ENCODE results near the gene SHKBP1. TPM values are rescaled to one million over a fixed set of nuclear protein-coding genes. Genes with fewer than 3 reads are reported as not detected.

Gene SHKBP1
- total and polyA plus RNA-seq, 2 of the 13 experiments (the other 11 are each of a cell fraction or from before 2014, with no cell fraction given) = 16.2 to 17.4 TPM

DNA sequence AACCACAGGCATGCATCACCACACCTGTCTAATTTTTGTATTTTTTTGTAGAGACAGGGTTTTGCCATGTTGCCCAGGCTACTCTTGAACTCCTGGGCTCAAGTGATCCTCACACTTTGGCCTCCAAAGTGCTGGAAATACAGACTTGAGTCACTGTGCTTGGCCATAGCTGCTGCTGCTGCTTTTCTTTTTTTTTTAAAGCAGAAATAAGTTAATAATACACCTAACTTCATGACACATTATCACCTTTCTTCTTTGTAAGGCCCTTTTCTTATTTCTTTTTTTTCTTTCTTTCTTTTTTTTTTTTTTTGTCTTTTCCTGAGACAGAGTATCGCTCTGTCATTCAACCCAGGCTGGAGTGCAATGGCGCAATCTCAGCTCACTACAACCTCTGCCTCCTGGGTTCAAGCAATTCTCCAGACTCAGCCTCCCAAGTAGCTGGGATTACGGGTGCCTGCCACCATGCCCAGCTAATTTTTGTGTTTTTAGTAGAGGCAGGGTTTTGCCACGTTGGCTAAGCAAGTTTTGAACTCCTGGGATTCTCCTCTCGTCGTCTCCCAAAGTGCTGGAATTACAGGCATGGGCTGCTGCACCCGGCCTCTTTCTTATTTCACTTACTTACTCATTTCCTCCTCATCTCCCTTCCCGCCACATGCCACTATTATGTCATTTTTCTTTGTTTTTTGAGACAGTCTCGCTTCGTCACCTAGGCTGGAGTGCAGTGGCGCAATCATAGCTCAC is 8.7 kb downstream of the SHKBP1 start:
- H3K4me3 ChIP-seq (replicated peaks in 1 of 3; ENCODE audit: insufficient read depth in 1 of 3, low read depth in 2 of 3, low read length in 3 of 3) = no peak overlapping the region
- no TSS peak for BruUV-seq (replicated peaks)
- no peaks in the 10 kb centered on the region for H3K4me1 ChIP-seq (ENCODE audit: insufficient read depth, low read length)
- DNase-seq (ENCODE audit: low spot score) (no peak), FAIRE-seq (no peak), ATAC-seq (no peak)
- TF ChIP-seq, protein P1, sequence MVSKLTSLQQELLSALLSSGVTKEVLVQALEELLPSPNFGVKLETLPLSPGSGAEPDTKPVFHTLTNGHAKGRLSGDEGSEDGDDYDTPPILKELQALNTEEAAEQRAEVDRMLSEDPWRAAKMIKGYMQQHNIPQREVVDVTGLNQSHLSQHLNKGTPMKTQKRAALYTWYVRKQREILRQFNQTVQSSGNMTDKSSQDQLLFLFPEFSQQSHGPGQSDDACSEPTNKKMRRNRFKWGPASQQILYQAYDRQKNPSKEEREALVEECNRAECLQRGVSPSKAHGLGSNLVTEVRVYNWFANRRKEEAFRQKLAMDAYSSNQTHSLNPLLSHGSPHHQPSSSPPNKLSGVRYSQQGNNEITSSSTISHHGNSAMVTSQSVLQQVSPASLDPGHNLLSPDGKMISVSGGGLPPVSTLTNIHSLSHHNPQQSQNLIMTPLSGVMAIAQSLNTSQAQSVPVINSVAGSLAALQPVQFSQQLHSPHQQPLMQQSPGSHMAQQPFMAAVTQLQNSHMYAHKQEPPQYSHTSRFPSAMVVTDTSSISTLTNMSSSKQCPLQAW (CRISPR knock-in tag; IDR thresholded peaks at IDR 0.05) = no peak
- TF ChIP-seq, protein P2, sequence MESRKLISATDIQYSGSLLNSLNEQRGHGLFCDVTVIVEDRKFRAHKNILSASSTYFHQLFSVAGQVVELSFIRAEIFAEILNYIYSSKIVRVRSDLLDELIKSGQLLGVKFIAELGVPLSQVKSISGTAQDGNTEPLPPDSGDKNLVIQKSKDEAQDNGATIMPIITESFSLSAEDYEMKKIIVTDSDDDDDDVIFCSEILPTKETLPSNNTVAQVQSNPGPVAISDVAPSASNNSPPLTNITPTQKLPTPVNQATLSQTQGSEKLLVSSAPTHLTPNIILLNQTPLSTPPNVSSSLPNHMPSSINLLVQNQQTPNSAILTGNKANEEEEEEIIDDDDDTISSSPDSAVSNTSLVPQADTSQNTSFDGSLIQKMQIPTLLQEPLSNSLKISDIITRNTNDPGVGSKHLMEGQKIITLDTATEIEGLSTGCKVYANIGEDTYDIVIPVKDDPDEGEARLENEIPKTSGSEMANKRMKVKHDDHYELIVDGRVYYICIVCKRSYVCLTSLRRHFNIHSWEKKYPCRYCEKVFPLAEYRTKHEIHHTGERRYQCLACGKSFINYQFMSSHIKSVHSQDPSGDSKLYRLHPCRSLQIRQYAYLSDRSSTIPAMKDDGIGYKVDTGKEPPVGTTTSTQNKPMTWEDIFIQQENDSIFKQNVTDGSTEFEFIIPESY (CRISPR knock-in tag; IDR thresholded peaks at IDR 0.05) = peak; percentile 73; the same call in 1 of the 2 replicates
- POLR2A ChIA-PET = no interaction called here
- H3K4me2 ChIP-seq (ENCODE audit: low read depth, low read length) = no peak overlapping the region
- H3K36me3 ChIP-seq (replicated peaks in 1 of 2; ENCODE audit: control insufficient read depth in 1 of 2, insufficient read depth in 2 of 2, low read length in 2 of 2) = 0 out of 5 replicates have a peak, but pooled peaks cover 0 to under 1% of the 10 kb centered on the region in 2 experiments
- no peaks in the 10 kb centered on the region for H4K20me1 ChIP-seq (ENCODE audit: insufficient read depth, low read length)
- no peak overlapping the region for H2AFZ ChIP-seq (ENCODE audit: low read length)
- H3K27ac ChIP-seq (ENCODE audit: extremely low read length, insufficient read depth, low read length) = no peak overlapping the region
- intact Hi-C loops (cut with micrococcal nuclease; ENCODE audit: unreplicated experiment) = no loop called here
- WGBS (ENCODE audit: low lambda C conversion rate) = 84% methylated on average over 11 of the region's 11 CpGs
- CTCF ChIA-PET (ENCODE audit: low intra/inter-chr PET ratio, low total read pairs) = interaction anchor here (1.1 to 1.2 kb wide), 2 partner anchors 13 to 34 kb away, joined by 3 read pairs; no protein-coding TSS in a partner anchor
- in situ Hi-C loops (cut with HindIII; ENCODE audit: extremely low pct_ligation_motif_present, low pct_unique_long_range_greater_than_20kb) = no loop called here
- H3K27me3 ChIP-seq (ENCODE audit: control insufficient read depth in 1 of 2, insufficient read depth in 2 of 2, low read length in 2 of 2) = no peaks in the 10 kb centered on the region
- no peak overlapping the region for H3K9ac ChIP-seq (ENCODE audit: insufficient read depth, low read depth, low read length)
- no peaks in the 10 kb centered on the region for H3K9me3 ChIP-seq (ENCODE audit: low read length)
- no peaks in the 10 kb centered on the region for H3K79me2 ChIP-seq (ENCODE audit: insufficient read depth, low read length)

DNA sequence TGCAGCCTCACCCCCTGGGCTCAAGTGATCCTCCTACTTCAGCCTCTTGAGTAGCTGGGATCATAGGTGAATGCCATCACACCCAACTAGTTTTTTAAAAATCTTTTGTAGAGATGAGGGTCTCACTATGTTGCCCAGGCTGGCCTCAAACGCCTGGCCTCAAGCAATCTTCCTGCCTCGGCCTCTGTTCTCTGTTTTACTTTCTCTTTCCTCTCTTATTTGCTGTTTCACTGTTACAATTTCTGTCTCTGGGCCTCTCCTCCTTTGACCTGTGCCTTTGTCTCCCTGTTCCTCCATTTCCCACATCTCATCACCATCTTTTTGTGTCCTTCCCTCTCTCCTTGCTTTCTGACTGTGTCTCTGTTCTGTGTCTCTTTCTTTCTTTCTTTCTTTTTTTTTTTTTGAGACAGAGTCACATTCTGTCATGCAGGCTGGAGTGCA is 9.3 kb downstream of the SHKBP1 start:
- Histone ChIP-seq H3K36me3 (replicated peaks in 1 of 2; ENCODE audit: control insufficient read depth in 1 of 2, insufficient read depth in 2 of 2, low read length in 2 of 2) (no peaks in the 10 kb centered on the region), H3K9me3 (ENCODE audit: low read length) (no peaks in the 10 kb centered on the region), H3K9ac (ENCODE audit: insufficient read depth, low read depth, low read length) (no peak overlapping the region), H4K20me1 (ENCODE audit: insufficient read depth, low read length) (no peaks in the 10 kb centered on the region), H3K79me2 (ENCODE audit: insufficient read depth, low read length) (no peaks in the 10 kb centered on the region), H3K27ac (ENCODE audit: extremely low read length, insufficient read depth, low read length) (no peak overlapping the region), H3K27me3 (ENCODE audit: control insufficient read depth in 1 of 2, insufficient read depth in 2 of 2, low read length in 2 of 2) (no peaks in the 10 kb centered on the region), H3K4me2 (ENCODE audit: low read depth, low read length) (no peak overlapping the region), H3K4me3 (replicated peaks in 1 of 3; ENCODE audit: insufficient read depth in 1 of 3, low read depth in 2 of 3, low read length in 3 of 3) (no peak overlapping the region), H2AFZ (ENCODE audit: low read length) (no peak overlapping the region), H3K4me1 (ENCODE audit: insufficient read depth, low read length) (no peaks in the 10 kb centered on the region)
- ChIA-PET CTCF (ENCODE audit: low intra/inter-chr PET ratio, low total read pairs) (interaction anchor here (1.2 kb wide), 1 partner anchor 13 kb away, joined by 3 read pairs; no protein-coding TSS in a partner anchor), POLR2A (no interaction called here)
- no peak for FAIRE-seq
- intact Hi-C loops (cut with micrococcal nuclease; ENCODE audit: unreplicated experiment) = no loop called here
- in situ Hi-C loops (cut with HindIII; ENCODE audit: extremely low pct_ligation_motif_present, low pct_unique_long_range_greater_than_20kb) = no loop called here
- no TSS peak for BruUV-seq (replicated peaks)
- WGBS (ENCODE audit: low lambda C conversion rate) = 100% methylated on average over 2 of the region's 2 CpGs
- no peak for ATAC-seq
- DNase-seq (ENCODE audit: low spot score) = no peak
- TF ChIP-seq, protein P3, sequence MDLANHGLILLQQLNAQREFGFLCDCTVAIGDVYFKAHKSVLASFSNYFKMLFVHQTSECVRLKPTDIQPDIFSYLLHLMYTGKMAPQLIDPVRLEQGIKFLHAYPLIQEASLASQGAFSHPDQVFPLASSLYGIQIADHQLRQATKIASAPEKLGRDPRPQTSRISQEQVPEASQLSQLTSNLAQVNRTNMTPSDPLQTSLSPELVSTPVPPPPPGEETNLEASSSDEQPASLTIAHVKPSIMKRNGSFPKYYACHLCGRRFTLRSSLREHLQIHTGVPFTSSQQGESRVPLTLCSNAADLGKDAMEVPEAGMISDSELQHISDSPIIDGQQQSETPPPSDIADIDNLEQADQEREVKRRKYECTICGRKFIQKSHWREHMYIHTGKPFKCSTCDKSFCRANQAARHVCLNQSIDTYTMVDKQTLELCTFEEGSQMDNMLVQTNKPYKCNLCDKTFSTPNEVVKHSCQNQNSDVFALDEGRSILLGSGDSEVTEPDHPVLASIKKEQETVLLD (CRISPR knock-in tag; IDR thresholded peaks at IDR 0.05; ENCODE audit: low read depth) = no peak
- TF ChIP-seq DMAP1 (CRISPR knock-in tag; IDR thresholded peaks at IDR 0.05) = no peak
- no peak for TF ChIP-seq FOSL1 (CRISPR knock-in tag; IDR thresholded peaks at IDR 0.05; ENCODE audit: borderline replicate concordance)
- TF ChIP-seq U2AF2 (IDR thresholded peaks at IDR 0.05; ENCODE audit: low read depth, low read length) = no peak
- no peak for TF ChIP-seq SIX1 (CRISPR knock-in tag; IDR thresholded peaks at IDR 0.05; ENCODE audit: borderline replicate concordance)
- no peak for TF ChIP-seq ZNF605 (CRISPR knock-in tag; IDR thresholded peaks at IDR 0.05)
- TF ChIP-seq ZNF782 (CRISPR knock-in tag; IDR thresholded peaks at IDR 0.05; ENCODE audit: borderline replicate concordance) = no peak
- no peak for TF ChIP-seq ZNF761 (CRISPR knock-in tag; conservative IDR thresholded peaks at IDR 0.05)
- TF ChIP-seq, protein P4, sequence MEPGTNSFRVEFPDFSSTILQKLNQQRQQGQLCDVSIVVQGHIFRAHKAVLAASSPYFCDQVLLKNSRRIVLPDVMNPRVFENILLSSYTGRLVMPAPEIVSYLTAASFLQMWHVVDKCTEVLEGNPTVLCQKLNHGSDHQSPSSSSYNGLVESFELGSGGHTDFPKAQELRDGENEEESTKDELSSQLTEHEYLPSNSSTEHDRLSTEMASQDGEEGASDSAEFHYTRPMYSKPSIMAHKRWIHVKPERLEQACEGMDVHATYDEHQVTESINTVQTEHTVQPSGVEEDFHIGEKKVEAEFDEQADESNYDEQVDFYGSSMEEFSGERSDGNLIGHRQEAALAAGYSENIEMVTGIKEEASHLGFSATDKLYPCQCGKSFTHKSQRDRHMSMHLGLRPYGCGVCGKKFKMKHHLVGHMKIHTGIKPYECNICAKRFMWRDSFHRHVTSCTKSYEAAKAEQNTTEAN (CRISPR knock-in tag; conservative IDR thresholded peaks at IDR 0.05) = no peak
